Measurements from ENCODE around the gene CHAT.
"Not testable (repeated sequence)": the region's sequence is repeated elsewhere in the genome, so short reads cannot be mapped to it uniquely, and the experiment has no call there.

CHAT gene

DNA sequence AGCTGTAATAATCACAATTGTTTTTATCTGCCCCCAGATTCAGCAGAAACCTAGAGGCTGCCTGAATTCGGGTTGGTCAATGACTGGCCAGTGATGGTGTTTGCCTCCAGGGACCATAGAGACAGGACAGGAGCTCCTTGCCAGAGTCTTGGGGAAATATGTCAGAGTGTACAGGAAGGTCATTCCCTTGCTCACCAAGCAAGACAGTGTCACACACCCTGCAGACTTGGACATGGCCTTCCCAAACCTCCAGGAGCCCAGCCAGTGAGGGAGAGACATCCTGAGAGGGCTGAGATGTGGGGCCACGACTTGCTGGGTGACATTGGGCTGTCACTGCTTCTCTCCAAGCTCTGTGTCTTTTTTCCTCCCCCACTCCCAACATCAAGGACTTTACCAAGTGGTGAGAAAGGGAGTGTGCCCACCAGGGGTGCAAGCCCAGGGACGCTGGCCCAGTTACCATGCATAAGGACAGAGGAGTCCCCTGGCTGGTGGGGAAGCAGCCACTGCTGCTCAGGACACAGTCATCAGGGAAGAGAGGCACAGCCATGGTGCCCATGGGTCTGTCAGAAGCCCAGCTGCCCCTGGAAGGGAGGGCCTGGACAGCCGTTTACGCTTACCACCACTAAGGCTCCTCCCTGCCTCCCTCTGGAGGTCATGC, 40.3 kb downstream of the CHAT start:
- no peak for DNase-seq

- no peak for DNase-seq
These were observed 41.3 kb downstream of the CHAT start for GRCh38 chr10:49655099-49655498.

DNA sequence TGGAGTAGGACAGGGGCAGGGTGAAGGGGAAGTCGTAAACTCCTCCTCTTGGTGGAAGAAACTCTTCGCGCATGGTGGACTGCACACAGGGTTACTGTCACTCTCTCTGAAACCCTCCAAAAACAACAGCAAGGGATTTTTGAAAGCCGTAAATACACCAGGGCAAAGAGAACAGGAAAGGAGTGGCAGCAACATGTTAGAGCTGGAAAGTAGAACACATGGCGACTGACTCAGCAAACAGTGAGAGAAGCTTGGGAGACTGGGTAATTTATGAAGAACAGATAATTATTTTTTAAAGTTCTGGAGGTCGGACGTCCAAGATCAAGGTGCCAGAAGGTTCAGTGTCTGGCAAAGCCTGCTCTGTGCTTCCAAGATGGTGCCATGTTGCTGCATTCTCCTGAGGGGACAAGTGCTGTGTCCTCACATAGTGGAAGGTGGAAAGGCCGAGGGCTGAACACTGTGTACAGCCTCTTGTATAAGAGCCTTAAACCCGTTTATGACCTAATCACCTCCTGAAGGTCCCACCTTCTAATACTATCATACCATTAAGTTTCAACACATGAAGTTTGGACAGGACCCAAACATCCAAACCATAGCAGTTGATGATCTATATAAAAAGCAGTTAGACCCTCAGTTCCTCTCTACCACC, 43.1 kb downstream of the CHAT start:
- no peak for DNase-seq

- no peak for DNase-seq
These were observed 43.8 kb downstream of the CHAT start for GRCh38 chr10:49657606-49658005.

GRCh38 chr10:49661140-49661856, 47.5 kb downstream of the CHAT start:
- no peak for DNase-seq

GRCh38 chr10:49662169-49662830, 48.5 kb downstream of the CHAT start:
- DNase-seq, result no peak

DNA sequence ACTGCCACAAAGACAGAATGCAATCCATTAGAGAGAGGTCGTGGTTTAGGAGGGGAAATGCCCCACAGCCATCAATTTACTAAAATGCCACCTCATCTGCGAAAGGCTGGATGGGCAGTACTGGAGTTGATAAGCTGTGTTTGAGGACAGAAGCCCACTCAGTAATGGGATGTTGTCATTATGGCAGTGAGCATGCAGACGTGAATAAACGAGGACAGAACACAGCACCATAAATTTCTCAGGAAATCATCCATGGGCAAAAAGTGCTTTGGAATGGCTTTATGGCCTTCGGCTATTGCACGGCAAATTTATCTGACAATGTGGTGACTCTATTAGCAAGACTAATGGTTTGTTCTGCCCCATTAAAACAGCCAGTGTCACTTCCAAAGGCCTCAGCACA, 49.8 kb downstream of the CHAT start:
- no peak for DNase-seq

- no peak for DNase-seq
These were observed 50.4 kb downstream of the CHAT start for GRCh38 chr10:49664006-49664841.

- no peak for DNase-seq
These were observed 51.1 kb downstream of the CHAT start for GRCh38 chr10:49664842-49665355.

GRCh38 chr10:49666054-49666615, 52.3 kb downstream of the CHAT start:
- no peak for DNase-seq

DNA sequence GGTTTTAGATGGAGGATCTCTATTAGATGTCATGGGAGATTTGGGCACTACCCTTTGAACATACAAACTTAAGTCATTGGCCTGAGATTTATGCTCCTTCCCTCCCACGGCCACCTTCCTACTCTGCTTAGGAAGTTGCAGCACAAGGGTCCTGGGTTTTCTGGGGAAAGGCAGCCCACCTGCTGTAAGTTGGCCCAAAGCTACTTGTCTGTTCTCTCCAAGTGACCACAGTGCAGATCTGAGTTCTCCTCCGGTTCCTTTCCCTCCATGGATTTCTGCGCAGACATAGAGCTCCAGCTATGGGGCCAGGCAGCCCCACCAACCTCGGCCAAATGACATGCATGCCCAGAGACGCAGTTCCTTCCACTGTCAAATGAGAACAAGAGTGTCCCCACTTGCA, 52.8 kb downstream of the CHAT start:
- no peak for DNase-seq

- DNase-seq, result no peak
These were observed 54.2 kb downstream of the CHAT start for GRCh38 chr10:49667991-49668390.

- DNase-seq, result no peak
These were observed 54.8 kb downstream of the CHAT start for GRCh38 chr10:49668684-49669083.

DNA sequence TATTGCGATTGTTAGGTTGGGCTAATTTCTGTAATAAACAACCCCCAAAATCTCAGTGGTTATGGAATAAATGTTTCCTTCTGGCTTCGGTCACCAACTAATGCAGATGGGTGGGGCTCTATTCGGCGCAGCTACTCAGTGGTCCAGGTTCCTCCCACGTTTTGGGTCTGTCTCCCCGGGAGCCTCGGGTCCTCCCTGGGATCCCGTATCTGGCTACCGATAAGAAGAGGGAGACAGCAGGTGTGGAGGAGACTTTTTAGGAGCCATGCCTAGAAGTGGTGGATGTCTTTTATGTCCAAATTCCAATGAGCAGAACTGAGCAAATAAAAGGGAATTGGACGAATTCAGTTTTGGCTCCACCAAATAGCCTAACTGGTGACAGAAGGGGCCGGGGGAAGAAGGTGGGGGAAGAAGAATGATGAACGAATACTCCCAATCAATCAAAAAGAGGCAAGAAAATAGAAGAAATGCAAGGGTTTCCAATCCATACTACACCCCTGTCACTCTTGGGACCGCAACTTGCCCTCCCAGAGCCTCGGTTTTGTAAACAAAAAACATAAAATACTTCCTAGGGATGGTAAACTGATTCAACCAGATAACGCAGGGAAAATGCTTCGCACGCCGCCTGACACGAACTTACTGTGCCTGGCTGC, 65.1 kb downstream of the CHAT start:
- DNase-seq, result no peak

DNA sequence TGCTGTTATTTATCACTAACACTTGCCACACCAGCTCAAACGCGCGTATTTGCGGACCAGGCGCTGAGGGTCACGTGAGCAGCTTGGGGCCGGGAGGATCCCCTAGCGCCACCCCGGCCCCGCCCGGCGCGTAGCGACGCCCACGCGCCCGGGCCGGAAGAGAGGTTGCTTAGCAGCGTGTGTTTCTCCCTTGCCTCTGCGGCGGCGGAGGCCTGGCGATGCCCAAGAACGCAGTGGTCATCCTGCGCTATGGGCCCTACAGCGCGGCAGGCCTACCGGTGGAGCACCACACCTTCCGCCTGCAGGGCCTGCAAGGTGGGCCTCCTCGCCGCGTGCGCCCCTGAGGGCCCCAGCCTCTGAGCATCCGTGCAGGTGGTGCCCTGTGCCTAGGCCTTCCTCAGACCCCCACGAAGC, 65.7 kb downstream of the CHAT start, which contains the start of gene C10orf53:
TSS of gene C10orf53 (plus strand) at position 172 of the 414 bp plus-strand sequence. CDS start at position 219, 47 bp downstream.
- DNase-seq, result peak; percentile 21 to 38

DNA sequence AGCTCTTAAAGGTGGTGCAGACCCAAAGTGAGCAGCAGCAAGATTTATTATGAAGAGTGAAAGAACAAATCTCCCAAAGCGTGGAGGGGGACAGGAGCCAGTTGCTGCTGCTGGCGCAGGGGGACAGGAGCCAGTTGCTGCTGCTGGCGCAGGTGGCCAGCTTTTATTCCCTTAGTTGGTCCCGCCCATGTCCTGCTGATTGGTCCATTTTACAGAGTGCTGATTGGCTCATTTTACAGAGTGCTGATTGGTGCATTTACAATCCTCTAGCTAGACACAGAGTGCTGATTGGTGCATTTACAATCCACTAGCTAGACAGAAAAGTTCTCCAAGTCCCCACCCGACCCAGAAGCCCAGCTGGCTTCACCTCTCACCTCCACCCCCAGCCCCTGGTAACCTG, 68.6 kb downstream of the CHAT start:
- not testable (repeated sequence) for DNase-seq

GRCh38 chr10:49682879-49683278, 69.0 kb downstream of the CHAT start:
- no peak for DNase-seq

DNA sequence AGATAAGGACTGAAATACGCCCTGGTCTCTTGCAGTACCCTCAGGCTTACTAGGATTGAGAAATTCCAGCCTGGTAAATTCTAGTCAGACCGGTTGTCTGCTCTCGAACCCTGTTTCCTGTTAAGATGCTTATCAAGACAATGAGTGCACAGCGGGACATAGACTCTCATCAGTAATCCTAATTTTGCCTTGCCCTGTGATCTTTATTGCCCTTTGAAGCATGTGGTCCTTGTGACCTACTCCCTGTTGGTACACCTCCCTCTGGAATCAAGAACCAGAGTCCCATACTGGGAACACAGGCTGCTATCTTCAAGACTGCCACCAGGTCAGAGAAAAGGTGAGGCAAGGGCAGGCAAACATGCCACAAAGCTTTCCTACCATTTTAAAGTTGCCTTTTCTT, 72.8 kb downstream of the CHAT start:
- DNase-seq, result no peak

DNA sequence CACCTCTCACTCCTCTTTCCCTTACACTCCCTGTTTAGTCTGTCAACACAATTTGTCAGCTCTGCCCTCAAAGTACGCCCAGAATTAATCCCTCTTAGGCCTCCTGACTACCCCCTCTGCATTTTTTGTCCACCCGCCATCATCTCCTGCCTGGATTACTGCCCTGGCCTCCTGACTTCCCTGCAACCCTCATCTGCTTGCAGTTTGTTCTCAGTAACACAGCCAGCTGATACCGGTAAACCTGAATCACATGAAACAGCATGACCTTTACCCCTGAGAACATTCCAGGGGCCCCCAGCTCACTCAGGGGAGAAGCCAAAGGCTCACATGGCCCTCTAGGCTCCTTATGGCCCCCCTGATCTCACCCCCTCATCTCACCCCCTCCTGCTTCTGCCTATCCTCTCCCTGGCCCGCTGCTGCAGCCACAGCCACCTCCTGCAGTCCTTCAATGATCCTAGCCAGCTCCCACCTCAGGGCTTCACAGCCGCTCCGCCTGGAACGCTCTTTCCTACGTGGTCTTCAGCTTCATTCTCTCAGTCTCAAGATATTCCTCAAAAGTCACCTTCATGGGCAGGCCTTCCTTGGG, 74.5 kb downstream of the CHAT start:
- DNase-seq, result no peak

- DNase-seq, result no peak
These were observed 75.1 kb downstream of the CHAT start for GRCh38 chr10:49688920-49689319.

Data from inflammatory macrophage treated with lipopolysaccharide for 1 hour (primary cell).